Ecto neural progenitor cell (in vitro differentiated cells): Measurements from ENCODE around the gene ATAT1.
A peak's percentile ranks its signal among the peaks of the same experiment; 100 is the strongest.

ENCODE experiments used
- DNase-seq: peaks from one replicate; pipeline ENCODE4 v3.0.0-alpha.2; 2018; ENCODE audit warnings: low spot score

Gene ATAT1

DNA sequence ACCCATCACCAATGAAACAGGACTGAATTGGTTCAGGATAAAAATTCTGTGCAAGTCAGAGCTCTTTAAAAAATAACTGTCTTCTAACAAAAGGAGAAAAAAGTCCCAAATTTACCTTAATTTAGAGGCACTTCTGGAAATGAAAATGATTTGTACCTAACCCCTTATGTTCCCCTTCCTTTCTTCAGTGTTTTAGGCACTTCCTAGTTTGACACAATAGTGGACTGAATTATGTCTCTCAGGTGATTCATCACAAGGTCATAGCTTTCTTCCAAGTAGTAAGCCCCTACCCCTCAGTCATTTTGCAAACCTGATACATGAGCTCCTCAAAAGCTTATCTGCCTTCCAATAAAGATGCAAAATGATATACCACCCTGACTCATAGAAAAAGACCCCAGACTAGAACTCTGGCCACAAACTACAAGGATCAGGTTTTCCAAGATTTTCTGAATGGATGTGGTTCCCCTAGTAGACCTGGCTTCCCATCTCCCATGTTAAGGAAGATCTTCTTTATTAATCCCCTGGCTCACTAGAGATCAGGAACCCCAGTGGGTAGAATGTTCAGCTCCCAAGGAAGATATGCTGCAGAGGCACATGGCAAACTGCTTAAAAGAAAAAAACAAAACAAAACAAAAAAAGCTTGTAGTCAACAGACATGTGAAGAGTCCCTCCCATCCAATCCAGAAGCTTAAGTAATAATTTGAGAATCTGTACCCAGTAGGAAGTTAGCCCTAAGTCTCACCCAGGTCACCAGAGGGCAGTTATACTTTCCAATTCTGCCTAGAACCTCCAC, 13.2 kb upstream of the ATAT1 start:
- DNase-seq = no peak

DNA sequence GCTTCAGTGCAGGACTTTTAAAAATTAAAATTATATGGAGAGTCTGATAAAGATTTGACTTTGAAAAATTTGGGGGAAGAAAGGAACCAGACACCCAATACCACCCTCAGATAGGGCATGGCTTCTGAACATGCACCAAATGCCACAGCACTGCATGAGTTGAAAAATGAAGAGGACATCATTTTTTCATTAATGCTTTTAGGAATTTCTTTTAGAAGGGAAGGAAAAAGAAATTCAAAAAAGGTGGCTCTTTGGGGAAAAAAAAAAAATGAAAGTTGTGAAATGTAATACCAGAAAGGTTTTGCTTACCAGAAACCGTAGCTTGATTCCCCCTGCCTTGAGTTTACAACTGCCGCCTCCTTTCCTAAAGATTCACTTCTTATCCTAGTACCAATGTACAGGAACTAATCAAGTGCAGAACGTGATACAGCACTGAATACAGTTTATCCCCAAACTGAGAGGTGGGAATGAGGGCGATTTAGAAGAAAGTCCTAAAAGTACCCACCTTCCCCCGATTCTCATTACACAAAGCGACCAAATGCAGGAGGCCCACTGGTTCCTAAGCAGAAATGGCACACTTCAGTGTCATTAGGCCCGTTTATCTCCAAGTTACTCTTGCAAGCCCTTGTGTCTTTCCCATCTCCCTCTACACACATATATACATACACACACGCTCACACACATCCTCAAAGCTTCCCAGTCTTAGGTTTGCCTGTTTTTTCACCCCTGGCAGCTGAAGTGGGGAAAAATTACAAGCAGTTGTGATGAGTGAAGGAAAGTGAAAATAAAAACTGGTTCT, 12.4 kb upstream of the ATAT1 start:
- no peak for DNase-seq

DNA sequence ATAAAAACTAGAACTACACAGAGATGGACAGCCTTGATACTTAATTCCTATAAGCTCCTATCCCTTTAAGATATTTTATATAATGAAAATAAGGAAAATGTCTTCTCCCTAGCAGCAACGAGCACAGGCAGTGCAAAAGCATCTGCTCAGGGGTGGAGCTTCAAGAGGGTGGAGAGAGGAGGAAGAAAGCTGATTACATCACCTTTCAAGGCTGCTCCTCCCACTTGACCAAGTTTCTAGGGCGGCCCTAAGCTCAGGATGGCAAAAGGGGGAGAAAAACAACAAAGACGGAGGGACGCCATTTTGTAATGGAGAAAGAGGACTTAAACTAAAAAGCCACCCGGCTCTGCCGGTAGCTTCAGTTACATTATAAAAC, 11.8 kb upstream of the ATAT1 start:
- peak; percentile 79 for DNase-seq

DNA sequence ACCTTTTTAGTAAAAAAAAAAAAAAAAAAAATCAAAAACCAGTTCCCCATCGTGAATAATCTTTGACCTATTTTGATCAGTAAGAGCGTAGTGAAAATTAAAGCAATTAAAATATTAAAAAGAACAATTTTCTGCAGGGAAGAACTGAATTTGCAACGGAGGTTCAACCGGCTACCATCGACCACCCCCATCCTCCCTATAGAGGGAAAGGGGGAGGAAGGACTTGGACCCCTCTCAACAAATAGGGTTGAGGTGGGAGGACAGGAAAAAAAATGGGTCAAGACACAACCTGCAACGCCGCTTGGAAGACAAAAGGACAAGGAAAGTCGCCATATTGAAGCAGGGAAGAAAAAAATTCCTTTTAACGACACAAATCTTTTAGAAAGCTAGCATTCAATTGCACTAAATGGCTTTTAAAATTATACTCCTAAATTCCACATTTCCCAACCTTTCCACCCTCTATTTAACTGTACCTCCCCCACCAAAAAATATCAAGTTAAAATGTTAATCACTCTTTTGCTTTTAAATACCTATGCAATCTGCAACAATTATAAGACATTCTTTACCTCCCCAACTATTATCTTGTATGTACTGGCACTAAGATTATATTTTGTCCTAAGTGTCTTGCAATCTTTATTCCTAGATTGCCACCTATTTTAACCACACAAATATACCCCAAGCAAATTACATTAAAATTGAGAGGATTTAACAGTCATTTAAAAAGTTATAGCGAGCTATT, 11.3 kb upstream of the ATAT1 start:
- DNase-seq = peak; percentile 56

DNA sequence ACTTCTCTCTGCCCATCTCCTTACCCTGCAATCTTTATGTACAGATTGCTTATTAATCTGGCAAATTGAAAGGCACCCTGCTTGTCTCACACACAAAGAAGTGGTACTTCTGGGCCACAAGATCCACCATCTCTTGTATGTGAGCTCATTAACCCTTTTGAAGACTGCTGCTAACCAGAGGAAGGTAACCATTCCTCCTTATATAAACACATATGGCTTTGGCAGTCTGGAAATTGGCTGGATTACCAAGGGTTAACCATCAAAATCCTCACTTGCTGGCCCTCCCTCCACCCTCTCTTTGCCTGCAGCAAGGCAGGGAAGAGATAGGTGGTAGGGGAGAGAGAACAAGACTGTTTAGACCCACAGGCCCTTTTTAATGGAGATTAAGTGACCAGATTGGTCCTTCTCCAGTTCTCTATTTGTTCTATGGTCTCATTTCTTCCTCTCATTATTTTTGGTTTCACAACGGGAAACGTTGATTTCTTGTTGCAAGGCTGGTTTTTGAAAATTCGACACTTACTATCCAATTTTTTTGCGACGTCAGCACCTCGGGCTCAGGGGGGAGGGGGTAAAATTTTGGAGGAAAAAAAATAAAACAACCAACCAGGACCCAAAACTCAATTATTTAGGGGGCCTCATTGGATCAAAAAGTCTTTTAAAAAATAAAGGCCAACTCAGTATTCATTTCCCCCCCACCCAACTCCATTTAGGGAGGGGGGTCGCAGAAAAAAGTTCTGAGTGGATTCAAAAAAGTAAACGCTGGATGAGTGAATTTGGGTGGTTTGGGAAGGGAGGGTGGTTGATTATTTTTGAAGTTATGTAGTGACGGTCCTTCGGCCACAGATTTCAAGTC, 10.5 kb upstream of the ATAT1 start:
- DNase-seq = no peak

DNA sequence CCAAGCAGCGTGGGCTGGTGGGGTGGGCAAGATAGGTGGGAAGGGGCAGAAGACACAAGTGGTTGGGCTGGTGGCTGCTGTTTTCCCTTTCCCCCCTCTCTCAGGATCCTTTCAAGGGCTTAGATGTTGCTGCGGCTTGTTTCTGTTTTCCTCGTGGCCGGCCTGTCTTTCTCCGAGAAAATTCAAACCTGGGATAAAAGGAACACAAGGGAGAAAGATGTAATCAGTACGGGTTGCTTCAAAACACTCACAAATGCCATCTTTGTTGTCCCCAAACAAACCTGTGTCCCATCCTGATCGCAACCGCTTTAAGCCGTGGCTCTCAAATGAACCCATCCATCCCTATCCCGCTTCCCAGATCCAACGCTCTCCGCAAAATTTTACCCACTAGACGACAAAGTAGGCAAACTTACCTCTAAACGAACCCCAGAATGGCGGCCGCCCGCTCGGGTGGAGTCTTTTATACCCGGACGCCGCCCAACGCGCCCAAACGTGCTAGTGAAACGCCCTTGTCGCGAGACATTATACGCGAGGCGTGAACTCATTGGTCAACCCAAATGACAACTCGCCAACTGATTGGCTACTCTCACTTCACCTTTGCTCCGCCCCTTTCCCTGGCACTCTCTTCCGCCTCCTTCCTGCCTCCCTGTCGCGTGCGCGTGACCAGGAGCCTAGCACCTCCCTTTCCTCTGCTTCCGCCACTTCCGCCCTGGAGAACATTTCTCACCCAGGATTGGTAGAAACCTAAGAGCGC, 9.7 kb upstream of the ATAT1 start, which contains the start of gene PPP1R10:
PPP1R10 (minus strand) TSS at position 433 of the 754 bp plus-strand sequence. CDS start 7,299 bp downstream, outside the sequence.
- DNase-seq = peak; percentile 99

DNA sequence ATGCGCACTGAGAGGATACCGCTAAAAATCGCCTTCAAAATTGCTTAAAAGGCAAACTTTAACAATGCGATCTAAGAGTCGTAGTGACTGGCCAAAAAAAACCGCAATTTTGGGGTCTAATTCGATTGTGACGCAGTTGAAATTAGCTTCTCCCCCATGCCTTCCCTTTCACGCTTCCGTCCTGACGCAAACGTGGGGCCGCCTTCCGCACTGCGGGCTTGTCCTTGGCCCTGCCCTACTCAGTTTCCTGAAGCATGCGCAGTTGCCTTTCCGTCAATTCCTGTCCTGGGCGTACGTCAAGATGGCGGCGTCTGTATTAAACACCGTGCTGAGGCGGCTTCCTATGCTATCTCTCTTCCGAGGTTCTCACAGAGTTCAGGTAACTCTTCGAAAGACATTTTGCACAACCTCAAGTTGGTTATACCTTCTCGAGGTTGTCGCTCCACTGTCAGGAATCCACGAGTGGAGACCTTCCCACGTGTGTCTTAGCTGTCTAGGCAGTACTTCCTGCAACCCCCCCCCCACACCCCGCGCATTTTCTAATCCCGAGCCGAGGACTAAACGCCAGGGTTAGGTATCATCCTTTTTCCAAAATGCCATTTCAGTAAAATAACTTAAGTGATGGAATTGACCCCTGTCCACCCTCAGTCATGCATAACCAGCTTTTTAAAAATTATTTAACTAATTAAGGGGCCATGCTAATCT, 9.0 kb upstream of the ATAT1 start, which contains the start of gene MRPS18B:
MRPS18B (plus strand) TSS at position 276 of the 705 bp plus-strand sequence; CDS start at position 302, 26 bp downstream.
- DNase-seq = peak; percentile 95

DNA sequence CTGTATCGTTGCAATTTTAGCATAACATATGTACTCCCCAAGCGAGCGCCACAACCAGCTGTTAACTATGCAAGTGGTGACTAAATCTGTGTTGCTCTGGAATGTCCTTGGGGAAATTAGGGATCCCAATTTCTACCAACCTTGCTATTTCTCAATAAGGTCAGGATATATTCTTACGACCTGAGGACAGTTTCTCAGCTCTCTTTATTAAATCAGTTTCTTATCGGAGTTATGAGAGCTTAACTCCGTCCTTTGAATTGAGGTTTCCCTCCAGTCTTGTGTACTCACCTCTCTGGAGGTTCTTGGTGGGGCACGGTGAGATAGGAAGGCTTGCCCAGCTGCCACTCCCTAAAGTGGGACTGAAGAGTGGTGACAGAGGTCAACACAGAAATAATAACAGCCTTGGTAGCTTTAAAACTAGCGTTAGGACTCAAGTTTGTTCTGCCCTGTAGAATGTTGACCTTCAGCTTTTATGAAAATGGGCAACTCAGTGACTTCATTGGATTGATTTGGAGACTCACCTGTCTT, 8.3 kb upstream of the ATAT1 start:
- no peak for DNase-seq

DNA sequence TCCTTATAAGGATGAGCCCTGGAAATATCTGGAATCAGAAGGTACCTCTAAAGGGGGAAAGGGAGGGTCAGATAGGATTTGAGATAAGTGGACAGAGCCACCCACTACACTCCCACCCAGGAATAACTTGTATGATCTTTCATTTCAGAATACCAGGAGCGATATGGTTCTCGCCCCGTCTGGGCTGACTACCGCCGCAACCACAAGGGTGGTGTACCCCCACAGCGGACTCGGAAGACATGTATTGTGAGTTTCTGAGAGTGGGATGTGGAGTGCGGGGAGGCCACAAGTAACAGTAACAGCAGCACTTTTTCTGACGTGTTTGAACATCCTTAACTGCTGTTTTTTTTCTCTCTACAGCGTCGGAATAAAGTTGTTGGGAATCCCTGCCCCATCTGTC, 7.1 kb upstream of the ATAT1 start:
- DNase-seq = no peak

DNA sequence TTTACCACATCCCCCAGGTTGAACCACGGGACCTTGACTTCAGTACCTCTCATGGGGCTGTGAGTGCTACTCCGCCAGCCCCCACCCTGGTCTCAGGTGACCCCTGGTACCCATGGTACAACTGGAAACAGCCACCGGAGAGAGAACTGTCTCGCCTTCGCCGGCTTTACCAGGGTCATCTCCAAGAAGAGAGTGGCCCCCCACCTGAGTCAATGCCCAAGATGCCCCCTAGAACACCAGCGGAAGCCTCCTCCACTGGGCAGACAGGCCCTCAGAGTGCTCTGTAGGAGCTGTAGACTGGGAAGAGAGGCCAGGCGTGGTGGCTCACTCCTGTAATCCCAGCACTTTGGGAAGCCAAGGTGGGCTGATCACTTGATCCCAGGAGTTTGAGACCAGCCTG, 1.2 kb upstream of the ATAT1 start:
- DNase-seq = no peak

DNA sequence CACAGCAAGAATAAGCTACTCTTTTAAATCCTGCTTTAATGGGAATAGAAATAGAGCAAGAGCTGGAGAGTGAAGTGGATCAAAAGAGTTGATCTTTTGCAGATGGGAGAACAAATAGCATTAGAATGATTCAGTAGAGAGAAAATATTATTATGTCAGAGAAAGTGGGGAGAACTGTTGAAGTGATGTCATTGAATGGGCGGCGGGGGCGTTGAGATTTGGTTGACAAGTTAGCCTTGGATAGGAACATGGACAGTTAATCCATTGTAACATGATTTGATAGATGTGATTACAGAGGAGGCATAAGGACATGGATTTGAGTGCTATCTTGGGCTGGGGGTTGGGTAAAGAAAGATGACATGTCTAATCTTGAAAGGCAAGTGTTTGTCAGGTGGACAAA, 9.2 kb downstream of the ATAT1 start:
- no peak for DNase-seq

DNA sequence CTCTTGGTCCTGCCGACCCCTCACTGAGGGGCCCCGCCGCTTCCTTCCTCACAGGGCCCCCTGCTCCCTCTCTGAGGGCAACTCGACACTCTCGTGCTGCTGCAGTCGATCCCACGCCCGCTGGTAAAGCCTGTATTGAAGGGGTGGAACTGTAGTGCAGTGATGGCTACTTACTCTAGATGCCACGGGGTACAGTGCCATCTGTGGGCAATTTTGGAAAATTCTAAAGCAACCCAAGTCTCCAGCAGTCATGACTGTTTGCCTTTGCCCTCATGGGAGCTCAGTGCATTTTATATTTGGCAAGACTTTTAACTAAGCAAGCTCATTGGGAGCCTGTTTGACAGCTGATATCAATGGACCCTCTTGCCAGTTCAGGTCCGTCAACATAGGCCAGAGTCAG, 13.8 kb downstream of the ATAT1 start:
- DNase-seq = no peak

DNA sequence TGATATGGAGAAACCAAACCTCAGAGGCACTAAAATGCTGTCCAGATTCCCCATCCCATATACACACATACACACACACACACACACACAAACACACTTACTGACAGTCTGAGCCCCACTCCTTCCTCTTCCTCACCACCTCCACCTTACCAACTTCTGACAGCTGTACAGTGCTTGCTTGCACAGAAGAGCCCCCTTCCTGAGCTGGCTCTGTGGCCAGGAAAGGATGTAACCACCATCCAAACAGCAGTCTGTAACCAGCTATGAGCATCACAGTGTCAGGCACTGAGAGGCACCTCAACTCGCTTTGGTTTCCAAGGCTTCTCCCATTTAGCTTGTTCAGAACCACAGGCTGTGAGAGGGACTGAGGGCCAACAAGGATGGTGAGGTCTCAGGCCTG, 14.4 kb downstream of the ATAT1 start:
- DNase-seq = no peak

DNA sequence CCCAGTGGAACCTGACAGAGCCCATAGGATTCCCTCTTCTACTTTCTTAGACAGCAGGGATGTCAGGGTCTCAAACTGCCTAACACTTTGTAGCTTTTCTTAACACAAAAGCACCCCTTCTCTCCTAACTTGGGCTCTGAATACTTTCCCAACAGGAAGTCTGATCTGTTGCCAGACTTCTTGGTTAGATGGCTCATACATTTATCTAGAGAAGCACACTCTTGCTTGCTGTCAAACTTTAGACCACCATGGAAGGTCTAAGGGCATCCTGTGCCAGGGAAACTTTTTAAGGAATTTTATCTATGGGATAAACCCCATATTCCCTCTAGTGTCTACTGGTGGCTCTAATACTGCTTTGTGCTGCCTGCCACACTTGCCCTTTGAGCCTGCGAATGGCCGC, 17.0 kb downstream of the ATAT1 start:
- DNase-seq = no peak

DNA sequence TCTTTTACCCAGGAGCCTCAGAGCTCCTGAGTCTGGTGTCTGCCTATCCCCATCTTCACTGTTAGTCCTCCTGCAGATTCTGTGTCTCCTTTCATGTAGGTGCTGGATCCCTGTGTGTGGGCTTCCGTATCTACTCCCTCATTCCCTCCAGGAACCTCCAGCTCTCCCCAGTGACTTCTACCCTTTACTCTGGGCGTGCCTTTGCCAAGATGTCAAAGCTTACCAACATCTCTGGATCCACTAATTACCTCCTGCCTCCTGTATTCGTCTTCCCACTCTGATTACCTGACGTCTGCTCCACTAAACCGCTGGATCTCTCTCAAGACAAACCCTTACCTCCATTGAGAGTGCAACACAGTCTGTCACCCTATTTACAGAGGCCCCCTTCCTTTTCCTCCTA, 18.1 kb downstream of the ATAT1 start:
- DNase-seq = no peak

DNA sequence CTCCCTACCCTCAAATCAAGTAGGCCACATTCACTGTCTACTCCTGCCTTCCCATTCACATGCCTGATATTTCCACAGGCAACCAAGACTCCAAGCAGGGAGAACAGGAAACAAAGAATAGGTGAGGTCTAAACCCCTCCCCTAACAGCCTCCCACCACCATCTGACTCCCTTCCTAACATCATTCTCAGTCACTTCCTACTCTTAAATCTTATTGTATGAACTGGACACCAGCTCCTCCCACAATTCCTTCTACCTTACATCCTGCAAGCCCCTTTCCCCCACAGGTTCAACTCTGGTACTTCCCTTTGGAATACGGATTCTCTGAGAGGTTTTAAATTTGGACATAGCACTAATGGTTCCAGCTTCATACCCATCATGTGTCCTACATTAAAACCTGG, 19.3 kb downstream of the ATAT1 start:
- no peak for DNase-seq

DNA sequence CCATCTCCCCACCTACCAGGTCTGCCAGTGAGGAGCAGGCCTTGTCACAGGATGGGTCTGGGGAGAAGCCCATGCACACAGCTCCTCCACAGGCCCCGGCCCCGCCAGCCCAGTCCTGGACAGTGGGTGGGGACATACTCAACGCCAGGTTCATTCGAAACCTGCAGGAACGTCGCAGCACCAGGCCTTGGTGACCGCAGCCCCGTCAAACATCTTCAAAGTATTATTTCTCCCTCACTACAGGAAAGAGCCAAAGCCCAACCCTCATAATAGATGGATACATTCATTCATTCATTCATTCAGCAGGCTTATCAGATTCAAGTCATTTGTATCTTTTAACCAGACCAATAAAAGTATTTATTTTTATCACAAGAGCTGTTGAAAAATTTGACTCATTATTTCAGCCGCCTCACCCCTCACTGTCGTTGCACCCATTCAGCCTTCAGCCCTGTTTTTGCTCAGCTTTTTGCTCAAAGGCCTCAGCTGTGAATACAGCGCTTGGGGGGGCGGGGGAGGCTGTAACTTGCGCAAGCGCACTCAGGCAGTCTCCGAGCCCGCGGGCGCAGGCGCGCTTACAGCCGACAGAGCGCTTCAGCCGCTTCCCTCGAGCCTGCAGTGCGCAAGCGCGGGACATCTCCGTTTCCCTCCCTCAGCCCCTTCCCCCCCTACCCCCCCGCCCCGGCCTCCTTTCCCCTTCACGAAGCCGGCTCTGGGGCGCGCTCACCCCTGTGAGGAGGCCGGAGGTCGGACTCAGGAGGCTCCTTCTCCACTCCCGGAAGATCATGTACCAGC, 20.0 kb downstream of the ATAT1 start, which contains the start of gene C6orf136:
C6orf136 (plus strand) TSS at position 684 of the 792 bp plus-strand sequence; CDS start at position 783, 99 bp downstream.
- peak; percentile 94 for DNase-seq

DNA sequence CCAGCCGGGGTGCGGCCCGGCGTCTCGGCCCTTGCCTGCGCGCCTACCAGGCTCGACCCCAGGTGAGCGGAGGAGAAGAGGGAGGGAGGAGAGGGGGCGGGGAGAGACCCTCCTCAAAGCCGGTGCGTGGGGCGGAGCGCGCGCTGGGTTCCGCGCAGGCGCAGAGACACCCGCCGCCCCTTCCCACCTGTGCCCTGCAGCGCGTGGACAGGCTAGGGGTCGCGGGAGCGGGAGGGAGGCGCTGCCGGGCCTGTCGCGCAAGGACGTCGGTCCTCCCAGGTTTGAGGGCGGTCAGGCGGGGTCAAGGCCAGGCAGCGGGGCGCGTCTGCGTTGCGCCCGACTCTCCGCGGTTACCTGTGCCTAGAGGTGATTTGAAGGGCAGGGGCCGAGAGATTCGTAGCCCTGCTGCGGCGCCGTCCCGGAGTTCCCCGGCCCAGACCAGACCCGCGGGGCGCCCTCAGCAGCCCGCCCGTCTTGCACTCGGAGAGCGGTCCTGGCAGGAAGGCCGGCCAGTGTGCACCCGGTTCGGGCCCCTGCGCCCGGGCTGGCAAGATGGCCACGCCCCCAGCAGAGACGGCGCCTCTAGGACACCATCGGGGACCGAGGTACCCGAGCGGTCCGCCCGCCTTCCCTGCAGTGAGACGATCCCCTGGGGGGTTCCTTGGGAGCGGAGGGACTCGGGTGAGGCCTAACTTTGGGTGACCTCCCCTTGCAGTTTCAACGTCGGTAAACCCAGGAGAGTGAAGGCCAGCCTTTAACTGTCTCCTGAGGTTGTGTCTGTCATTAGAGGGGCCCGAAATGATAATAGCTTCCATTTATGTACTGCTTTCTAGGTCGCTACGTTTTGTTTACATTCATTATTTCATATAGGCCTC, 20.8 kb downstream of the ATAT1 start:
- DNase-seq = peak; percentile 85
